Measurements from ENCODE around the gene SMARCE1.

The SMARCE1 gene

DNA sequence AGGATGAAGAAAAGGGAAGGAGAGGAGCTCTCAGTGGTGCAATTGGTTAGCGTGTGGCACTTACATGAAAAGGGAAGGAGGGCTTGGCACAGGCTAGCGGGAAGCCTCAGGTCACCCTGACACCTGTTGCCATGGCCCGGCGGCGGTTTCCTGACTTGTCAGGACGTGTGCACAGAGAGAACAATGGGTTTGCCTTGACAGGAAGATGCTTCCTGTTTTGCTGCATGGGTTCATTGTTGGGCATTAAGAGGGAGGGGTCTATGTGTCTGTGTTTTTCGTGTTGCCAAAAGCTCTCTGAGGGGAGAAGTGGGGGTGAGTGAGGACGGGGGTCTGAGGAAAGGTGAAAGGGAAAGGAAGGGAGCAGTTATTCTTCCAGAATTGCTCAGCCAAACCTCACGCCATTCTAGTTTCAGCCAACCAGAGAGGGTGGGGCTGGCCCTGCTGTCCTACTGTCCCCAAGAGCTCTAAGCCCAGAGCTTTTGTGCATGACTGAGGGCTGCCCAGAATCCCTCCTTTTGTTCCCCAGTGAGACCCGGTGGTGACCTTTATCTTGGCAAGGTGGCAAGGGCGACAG, 65.2 kb downstream of the SMARCE1 start:
- no peak for DNase-seq (ENCODE audit: low read depth in 2 of 2)

DNA sequence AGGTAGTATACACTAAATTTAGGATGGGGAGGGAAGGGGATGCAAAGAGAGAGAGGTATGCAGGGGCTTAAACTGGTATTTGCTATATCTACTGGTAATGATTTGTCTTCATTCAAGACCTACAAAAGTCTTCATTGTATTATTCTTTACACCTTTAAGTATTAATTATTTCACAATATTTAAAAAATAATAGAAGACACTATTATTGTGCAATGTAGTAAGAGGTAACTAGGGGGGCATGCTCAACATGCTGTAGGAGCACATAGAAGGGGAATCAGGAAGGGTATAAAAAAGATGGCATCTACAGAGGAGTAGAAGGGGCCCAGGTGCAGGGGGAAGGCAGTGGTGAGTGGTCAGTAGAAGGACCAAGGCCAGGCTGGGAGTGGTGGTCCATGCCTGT, 67.5 kb downstream of the SMARCE1 start:
- no peak for DNase-seq (ENCODE audit: low read depth in 2 of 2)

DNA sequence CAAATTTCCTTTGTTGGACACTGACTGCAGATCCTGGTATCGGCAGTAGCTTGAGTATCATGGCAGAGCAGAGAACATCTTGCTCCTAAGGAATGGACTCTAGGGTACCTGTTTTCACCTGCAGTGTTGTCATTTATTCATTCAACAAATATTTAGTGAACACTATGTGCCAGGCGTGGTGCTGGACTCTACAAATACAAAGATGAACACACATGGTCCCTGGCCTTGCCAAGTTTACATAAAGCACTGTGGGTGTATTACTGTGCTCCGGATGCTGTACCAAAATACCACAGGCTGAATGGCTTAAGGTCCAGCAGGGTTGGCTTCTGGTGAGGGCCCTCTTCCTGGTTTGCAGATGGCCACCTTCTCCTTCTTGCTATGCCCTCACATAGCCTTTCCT, 68.1 kb downstream of the SMARCE1 start:
- DNase-seq (ENCODE audit: low read depth in 2 of 2): no peak

DNA sequence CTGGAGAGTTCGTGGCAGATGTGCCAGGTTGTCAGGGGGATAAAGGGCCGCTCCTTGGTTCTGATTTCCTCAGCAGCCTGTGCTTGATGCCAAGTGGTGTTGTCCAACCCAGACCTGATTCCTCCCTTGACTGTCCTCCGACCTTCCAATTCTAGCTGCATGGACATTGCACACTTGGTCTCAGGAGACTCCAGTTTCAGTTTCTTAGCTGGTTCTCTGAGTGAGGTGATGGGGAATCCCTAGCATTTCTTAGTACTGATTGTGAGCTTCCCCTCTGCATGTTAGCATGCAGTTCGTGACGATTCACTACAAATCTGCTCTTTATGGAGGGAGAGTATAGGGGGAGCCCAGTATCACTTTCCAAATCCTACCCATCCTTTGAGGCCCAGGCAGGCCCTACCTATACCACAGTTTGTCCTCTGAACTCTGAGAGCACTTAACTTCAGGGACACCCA, 70.0 kb downstream of the SMARCE1 start:
- no peak for DNase-seq (ENCODE audit: low read depth in 2 of 2)

DNA sequence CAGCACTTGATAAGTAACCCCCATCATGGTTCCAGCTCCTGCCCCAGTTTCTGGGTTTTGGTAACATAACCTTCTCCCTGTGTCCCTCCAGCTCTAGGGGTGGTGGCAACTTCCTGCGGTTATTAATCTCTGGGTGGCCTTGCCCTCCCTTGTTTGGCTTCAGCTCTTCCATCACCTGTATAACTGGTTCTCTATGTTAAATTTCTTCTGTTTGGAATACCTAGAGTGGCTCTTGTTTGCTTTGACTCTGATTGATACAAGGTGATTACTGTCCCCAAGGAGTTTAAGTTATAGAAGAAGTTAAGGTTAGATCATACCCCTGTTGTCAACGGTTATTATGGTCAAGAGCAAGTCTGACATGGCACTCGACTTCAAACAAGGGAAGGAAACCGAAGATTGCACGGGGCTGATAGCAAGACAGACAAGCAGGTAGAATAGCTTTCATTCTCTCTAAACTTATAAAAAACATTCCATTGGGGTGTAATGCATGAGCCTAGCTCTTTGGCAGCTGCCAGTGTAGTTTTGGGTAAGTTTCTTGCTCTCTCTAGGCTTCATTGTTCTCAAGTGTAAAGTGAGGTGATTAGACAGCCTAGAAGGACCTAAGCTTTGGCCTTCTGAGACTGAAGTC, 71.4 kb downstream of the SMARCE1 start:
- no peak for DNase-seq (ENCODE audit: low read depth in 2 of 2)
